ENCODE results near the gene KCNN1. TPM values are rescaled to one million over a fixed set of nuclear protein-coding genes. Genes with fewer than 3 reads are reported as not detected.

The KCNN1 gene
- total and polyA plus RNA-seq, 9 of the 15 experiments (the other 6 are each of a cell fraction or from before 2014, with no cell fraction given) = 0.01 to 6.2 (median 0.72) TPM

DNA sequence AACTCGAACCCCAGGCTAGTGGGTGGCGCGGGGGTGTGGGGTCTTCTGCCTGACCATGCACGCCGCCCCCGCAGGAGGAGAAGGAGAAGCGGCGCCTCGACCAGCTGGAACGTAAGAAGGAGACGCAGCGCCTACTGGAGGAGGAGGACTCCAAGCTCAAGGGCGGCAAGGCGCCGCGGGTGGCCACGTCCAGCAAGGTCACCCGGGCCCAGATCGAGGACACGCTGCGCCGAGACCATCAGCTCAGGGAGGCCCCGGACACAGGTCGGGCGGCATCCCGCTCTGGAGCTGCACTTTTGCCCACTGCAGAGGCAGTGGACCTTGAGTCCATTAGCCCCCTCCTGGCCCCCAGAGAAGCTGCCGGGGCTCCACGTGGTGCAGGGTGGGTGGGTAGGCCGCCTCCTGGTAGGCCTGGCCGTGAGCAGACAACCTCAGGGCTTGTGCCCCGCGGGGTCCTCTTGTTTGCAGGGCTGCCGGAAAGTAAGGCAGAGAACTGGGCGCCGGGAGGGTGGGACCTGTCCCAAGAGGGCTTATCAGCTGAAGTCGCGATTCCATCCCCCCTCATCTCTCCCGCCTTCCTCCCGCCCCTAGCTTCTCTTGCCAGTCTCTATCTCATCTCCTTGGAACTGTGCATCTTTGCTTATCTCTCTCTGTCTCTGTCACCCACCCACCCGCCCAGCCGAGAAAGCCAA, 24.2 kb upstream of the KCNN1 start (continued):
- TF ChIP-seq, protein P1, sequence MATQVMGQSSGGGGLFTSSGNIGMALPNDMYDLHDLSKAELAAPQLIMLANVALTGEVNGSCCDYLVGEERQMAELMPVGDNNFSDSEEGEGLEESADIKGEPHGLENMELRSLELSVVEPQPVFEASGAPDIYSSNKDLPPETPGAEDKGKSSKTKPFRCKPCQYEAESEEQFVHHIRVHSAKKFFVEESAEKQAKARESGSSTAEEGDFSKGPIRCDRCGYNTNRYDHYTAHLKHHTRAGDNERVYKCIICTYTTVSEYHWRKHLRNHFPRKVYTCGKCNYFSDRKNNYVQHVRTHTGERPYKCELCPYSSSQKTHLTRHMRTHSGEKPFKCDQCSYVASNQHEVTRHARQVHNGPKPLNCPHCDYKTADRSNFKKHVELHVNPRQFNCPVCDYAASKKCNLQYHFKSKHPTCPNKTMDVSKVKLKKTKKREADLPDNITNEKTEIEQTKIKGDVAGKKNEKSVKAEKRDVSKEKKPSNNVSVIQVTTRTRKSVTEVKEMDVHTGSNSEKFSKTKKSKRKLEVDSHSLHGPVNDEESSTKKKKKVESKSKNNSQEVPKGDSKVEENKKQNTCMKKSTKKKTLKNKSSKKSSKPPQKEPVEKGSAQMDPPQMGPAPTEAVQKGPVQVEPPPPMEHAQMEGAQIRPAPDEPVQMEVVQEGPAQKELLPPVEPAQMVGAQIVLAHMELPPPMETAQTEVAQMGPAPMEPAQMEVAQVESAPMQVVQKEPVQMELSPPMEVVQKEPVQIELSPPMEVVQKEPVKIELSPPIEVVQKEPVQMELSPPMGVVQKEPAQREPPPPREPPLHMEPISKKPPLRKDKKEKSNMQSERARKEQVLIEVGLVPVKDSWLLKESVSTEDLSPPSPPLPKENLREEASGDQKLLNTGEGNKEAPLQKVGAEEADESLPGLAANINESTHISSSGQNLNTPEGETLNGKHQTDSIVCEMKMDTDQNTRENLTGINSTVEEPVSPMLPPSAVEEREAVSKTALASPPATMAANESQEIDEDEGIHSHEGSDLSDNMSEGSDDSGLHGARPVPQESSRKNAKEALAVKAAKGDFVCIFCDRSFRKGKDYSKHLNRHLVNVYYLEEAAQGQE (IDR thresholded peaks at IDR 0.05; ENCODE audit: borderline replicate concordance) = 0 out of 2 replicates have a peak, but pooled peaks have one; percentile 14
- TF ChIP-seq, protein P1 (CRISPR knock-in tag; IDR thresholded peaks at IDR 0.05; ENCODE audit: low read depth) = 0 out of 2 replicates have a peak, but pooled peaks have one; percentile 34
- TF ChIP-seq BRD4 (IDR thresholded peaks at IDR 0.05) = no peak
- TF ChIP-seq, protein P2, sequence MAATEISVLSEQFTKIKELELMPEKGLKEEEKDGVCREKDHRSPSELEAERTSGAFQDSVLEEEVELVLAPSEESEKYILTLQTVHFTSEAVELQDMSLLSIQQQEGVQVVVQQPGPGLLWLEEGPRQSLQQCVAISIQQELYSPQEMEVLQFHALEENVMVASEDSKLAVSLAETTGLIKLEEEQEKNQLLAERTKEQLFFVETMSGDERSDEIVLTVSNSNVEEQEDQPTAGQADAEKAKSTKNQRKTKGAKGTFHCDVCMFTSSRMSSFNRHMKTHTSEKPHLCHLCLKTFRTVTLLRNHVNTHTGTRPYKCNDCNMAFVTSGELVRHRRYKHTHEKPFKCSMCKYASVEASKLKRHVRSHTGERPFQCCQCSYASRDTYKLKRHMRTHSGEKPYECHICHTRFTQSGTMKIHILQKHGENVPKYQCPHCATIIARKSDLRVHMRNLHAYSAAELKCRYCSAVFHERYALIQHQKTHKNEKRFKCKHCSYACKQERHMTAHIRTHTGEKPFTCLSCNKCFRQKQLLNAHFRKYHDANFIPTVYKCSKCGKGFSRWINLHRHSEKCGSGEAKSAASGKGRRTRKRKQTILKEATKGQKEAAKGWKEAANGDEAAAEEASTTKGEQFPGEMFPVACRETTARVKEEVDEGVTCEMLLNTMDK (IDR thresholded peaks at IDR 0.05; ENCODE audit: borderline replicate concordance, insufficient read depth, low read depth, low read length, poor library complexity, severe bottlenecking) = peak; percentile 32
- TF ChIP-seq, protein P3, sequence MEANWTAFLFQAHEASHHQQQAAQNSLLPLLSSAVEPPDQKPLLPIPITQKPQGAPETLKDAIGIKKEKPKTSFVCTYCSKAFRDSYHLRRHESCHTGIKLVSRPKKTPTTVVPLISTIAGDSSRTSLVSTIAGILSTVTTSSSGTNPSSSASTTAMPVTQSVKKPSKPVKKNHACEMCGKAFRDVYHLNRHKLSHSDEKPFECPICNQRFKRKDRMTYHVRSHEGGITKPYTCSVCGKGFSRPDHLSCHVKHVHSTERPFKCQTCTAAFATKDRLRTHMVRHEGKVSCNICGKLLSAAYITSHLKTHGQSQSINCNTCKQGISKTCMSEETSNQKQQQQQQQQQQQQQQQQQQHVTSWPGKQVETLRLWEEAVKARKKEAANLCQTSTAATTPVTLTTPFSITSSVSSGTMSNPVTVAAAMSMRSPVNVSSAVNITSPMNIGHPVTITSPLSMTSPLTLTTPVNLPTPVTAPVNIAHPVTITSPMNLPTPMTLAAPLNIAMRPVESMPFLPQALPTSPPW (CRISPR knock-in tag; IDR thresholded peaks at IDR 0.05) = peak; percentile 77

All from K562 (cell line).